ENCODE data around the gene CTNNA3. TPM values are rescaled to one million over a fixed set of nuclear protein-coding genes. Genes with fewer than 3 reads are reported as not detected.

CTNNA3 gene
- total RNA-seq, 4 donors from 2014 or later = 0.04 to 0.19 (median 0.11) TPM

DNA sequence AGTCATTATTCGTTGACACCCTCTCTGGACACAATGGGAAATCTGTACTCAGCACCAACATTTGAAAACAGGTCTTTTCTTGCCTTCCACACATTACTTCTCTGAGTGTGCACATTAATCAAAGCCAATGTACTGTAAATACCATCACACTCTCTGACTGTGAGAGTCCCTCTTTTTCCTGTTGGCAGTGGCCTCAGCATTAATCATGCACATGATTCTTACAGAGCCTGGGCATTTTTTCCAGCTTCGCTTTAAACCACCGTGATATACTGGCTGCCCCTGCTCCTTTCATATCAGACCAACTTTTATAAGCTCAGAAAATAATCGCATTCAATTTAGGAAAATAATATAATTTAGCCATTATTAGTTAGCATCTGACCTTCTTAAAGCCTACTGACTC is 1689.6 kb downstream of the CTNNA3 start:
- TF ChIP-seq CTCF (IDR thresholded peaks at IDR 0.05) (no peak), POLR2A (IDR thresholded peaks at IDR 0.05) (no peak)
- 87 to 89% methylated on average over 4 of the region's 4 CpGs for WGBS, 2 donors
- no peak overlapping the region for H3K4me3 ChIP-seq (ENCODE audit: low read depth, poor library complexity, severe bottlenecking)
- DNase-seq (ENCODE audit: low spot score in 2 of 2) = no peak
- intact Hi-C loops (cut with DNase I; ENCODE audit: low total_unique reads) = no loop called here

GRCh38 chr10:65993451-65993850 is 1702.5 kb downstream of the CTNNA3 start:
- no peak overlapping the region for H3K4me3 ChIP-seq (ENCODE audit: low read depth, poor library complexity, severe bottlenecking)
- TF ChIP-seq CTCF (IDR thresholded peaks at IDR 0.05) (no peak), POLR2A (IDR thresholded peaks at IDR 0.05) (no peak)
- no peak for DNase-seq (ENCODE audit: low spot score in 2 of 2)
- intact Hi-C loops (cut with DNase I; ENCODE audit: low total_unique reads) = no loop called here

DNA sequence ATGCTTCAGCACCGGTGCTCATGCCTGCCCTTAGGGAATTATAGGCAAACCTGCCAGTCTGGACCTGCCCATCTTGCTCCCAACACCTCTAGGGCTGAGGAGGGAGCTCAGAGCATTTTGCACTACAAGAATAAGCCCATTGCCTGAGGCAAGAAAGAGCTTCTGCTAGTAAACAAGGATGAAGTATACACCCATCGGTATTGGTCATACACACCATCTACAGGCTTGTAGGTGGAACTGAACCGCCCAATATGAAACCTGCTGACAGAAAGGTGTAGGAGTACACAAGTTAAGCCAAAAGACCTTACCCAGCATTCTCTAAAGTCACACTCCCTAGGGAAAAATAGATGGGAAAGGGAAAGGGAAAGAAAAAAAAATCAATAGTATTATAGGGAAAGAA is 1727.1 kb downstream of the CTNNA3 start:
- DNase-seq (ENCODE audit: low spot score in 2 of 2) = no peak
- 82 to 85% methylated on average over 3 of the region's 3 CpGs for WGBS, 2 donors
- TF ChIP-seq POLR2A (IDR thresholded peaks at IDR 0.05) = no peak
- TF ChIP-seq CTCF (IDR thresholded peaks at IDR 0.05) = no peak
- intact Hi-C loops (cut with DNase I; ENCODE audit: low total_unique reads) = no loop called here
- no peak overlapping the region for H3K4me3 ChIP-seq (ENCODE audit: low read depth, poor library complexity, severe bottlenecking)

DNA sequence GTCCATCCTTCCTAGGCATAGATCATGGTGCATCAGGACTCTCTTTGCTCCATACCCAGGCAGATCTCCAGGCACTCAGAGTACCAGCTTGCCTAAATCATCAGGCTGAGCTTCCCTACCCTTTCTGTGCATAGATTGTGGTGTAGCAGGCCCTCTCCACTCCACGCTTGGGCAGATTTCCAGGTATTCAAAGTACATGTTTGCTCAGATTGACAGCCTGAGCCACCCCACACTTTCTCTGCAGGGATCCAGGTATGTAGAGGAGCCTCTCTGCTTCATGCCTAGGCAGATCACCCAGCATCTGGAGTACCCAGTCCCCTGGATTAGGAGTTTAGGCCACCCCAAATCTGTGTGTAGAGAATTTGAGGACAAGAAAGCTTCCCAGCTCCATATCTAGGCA is 1727.6 kb downstream of the CTNNA3 start:
- intact Hi-C loops (cut with DNase I; ENCODE audit: low total_unique reads) = no loop called here
- no peak for TF ChIP-seq POLR2A (IDR thresholded peaks at IDR 0.05)
- TF ChIP-seq CTCF (IDR thresholded peaks at IDR 0.05) = no peak
- 85 to 88% methylated on average over 1 of the region's 1 CpG for WGBS, 2 donors
- DNase-seq (ENCODE audit: low spot score in 2 of 2) = no peak
- H3K4me3 ChIP-seq (ENCODE audit: low read depth, poor library complexity, severe bottlenecking) = no peak overlapping the region

GRCh38 chr10:65964205-65964604 is 1731.8 kb downstream of the CTNNA3 start:
- 60 to 67% methylated on average over 1 of the region's 1 CpG for whole genome bisulfite sequencing, 2 donors
- intact Hi-C loops (cut with DNase I; ENCODE audit: low total_unique reads) = no loop called here
- DNase-seq (ENCODE audit: low spot score in 2 of 2) = no peak
- H3K4me3 ChIP-seq (ENCODE audit: low read depth, poor library complexity, severe bottlenecking) = no peak overlapping the region
- TF ChIP-seq POLR2A (IDR thresholded peaks at IDR 0.05) (no peak), CTCF (IDR thresholded peaks at IDR 0.05) (no peak)

GRCh38 chr10:65952086-65952485 is 1743.9 kb downstream of the CTNNA3 start:
- H3K4me3 ChIP-seq (ENCODE audit: low read depth, poor library complexity, severe bottlenecking) = no peak overlapping the region
- no peak for DNase-seq (ENCODE audit: low spot score in 2 of 2)
- intact Hi-C loops (cut with DNase I; ENCODE audit: low total_unique reads) = no loop called here
- no peak for TF ChIP-seq CTCF (IDR thresholded peaks at IDR 0.05)
- TF ChIP-seq POLR2A (IDR thresholded peaks at IDR 0.05) = no peak

Data from lower leg skin (tissue), 4 donors.